H9 (cell line): Measurements from ENCODE around the gene SLC25A39. TPM values are rescaled to one million over a fixed set of nuclear protein-coding genes. Genes with fewer than 3 reads are reported as not detected.

Experiments used
- DNase-seq: peaks from one replicate; pipeline ENCODE4 v3.0.0-alpha.2; 2017
- H2AFZ ChIP-seq: one replicate; pipeline ENCODE4 v1.6.1; 2013; ENCODE audit warnings: mild to moderate bottlenecking, low read length, control low read depth, moderate library complexity
- H2AK5ac ChIP-seq: 2 replicates; pipeline ENCODE4 v1.6.1; 2013; ENCODE audit warnings: low read length, control low read depth, mixed read lengths; ENCODE audit not compliant: insufficient read length
- H2BK120ac ChIP-seq: one replicate; pipeline ENCODE4 v1.6.1; 2013; ENCODE audit warnings: low read depth, mild to moderate bottlenecking, low read length, control low read depth, inconsistent platforms; ENCODE audit not compliant: poor library complexity, severe bottlenecking
- H2BK12ac ChIP-seq: 2 replicates; pipeline ENCODE4 v1.6.1; 2013; ENCODE audit warnings: low read length, control low read depth, mixed read lengths, low read depth; ENCODE audit not compliant: insufficient read length
- H2BK15ac ChIP-seq: 2 replicates; pipeline ENCODE4 v1.6.1; 2013; ENCODE audit warnings: low read depth, low read length, control low read depth
- H2BK20ac ChIP-seq: one replicate; pipeline ENCODE4 v1.6.1; 2013; ENCODE audit warnings: low read depth, mild to moderate bottlenecking, low read length, control low read depth, inconsistent platforms; ENCODE audit not compliant: poor library complexity, severe bottlenecking
- H2BK5ac ChIP-seq: 2 replicates; pipeline ENCODE4 v1.6.1; 2013; ENCODE audit warnings: low read length, control low read depth, mixed read lengths; ENCODE audit not compliant: insufficient read length
- H3K14ac ChIP-seq: 2 replicates; pipeline ENCODE4 v1.6.1; 2013; ENCODE audit warnings: low read length, control low read depth; ENCODE audit not compliant: insufficient read depth
- H3K18ac ChIP-seq: 2 replicates; pipeline ENCODE4 v1.6.1; 2013; ENCODE audit warnings: low read depth, mild to moderate bottlenecking, mixed read lengths, low read length, control low read depth; ENCODE audit not compliant: insufficient read length
- H3K23ac ChIP-seq: 2 replicates; pipeline ENCODE4 v1.6.1; 2013; ENCODE audit warnings: low read length, control low read depth, mixed read lengths, low read depth; ENCODE audit not compliant: insufficient read length
- H3K23me2 ChIP-seq: 2 replicates; pipeline ENCODE4 v1.6.1; 2013; ENCODE audit warnings: low read depth, mild to moderate bottlenecking, mixed read lengths, low read length, control low read depth; ENCODE audit not compliant: insufficient read length, poor library complexity, severe bottlenecking
- H3K27ac ChIP-seq: 2 replicates; pipeline ENCODE4 v1.5.1; 2013; ENCODE audit warnings: low read length, control low read depth, mixed read lengths, low read depth; ENCODE audit not compliant: insufficient read length
- H3K27me3 ChIP-seq: 2 replicates; pipeline ENCODE4 v1.6.1; 2013; ENCODE audit warnings: low read length, control low read depth, inconsistent platforms; ENCODE audit not compliant: insufficient read depth
- H3K4ac ChIP-seq: 2 replicates; pipeline ENCODE4 v1.6.1; 2013; ENCODE audit warnings: low read depth, mild to moderate bottlenecking, control low read depth, inconsistent platforms, low read length, moderate library complexity
- H3K4me1 ChIP-seq: 2 replicates; pipeline ENCODE4 v1.6.1; 2013; ENCODE audit warnings: low read length, control low read depth, inconsistent platforms; ENCODE audit not compliant: insufficient read depth
- H3K4me2 ChIP-seq: 2 replicates; pipeline ENCODE4 v1.6.1; 2013; ENCODE audit warnings: low read length, control low read depth, mixed read lengths; ENCODE audit not compliant: insufficient read length, insufficient read depth
- H3K56ac ChIP-seq: 2 replicates; pipeline ENCODE4 v1.6.1; 2013; ENCODE audit warnings: low read depth, mild to moderate bottlenecking, mixed read lengths, low read length, control low read depth; ENCODE audit not compliant: insufficient read length
- H3K79me1 ChIP-seq: 2 replicates; pipeline ENCODE4 v1.6.1; 2013; ENCODE audit warnings: low read depth, mild to moderate bottlenecking, moderate library complexity, low read length, control low read depth, inconsistent platforms; ENCODE audit not compliant: insufficient read depth, poor library complexity, severe bottlenecking
- H3K79me2 ChIP-seq: 2 replicates; pipeline ENCODE4 v1.6.1; 2013; ENCODE audit warnings: low read length, control low read depth, inconsistent platforms; ENCODE audit not compliant: insufficient read depth
- H3K9ac ChIP-seq: 2 replicates; pipeline ENCODE4 v1.6.1; 2013; ENCODE audit warnings: low read length, control low read depth, mixed read lengths; ENCODE audit not compliant: insufficient read length; ENCODE audit errors: extremely low read depth
- H3K9me3 ChIP-seq: one replicate; pipeline ENCODE4 v1.6.1; 2013; ENCODE audit warnings: low read depth, low read length, inconsistent platforms; ENCODE audit not compliant: control insufficient read depth
- H3T11ph ChIP-seq: one replicate; pipeline ENCODE4 v1.6.1; 2013; ENCODE audit warnings: mild to moderate bottlenecking, low read length, control low read depth, inconsistent platforms
- H4K20me1 ChIP-seq: one replicate; pipeline ENCODE4 v1.6.1; 2013; ENCODE audit not compliant: control insufficient read depth, insufficient read length, insufficient read depth
- H4K5ac ChIP-seq: 2 replicates; pipeline ENCODE4 v1.6.1; 2013; ENCODE audit warnings: low read depth, mild to moderate bottlenecking, mixed read lengths, low read length, control low read depth; ENCODE audit not compliant: insufficient read length
- H4K8ac ChIP-seq: replicated peaks from 2 replicates; pipeline ENCODE4 v1.6.1; 2013; ENCODE audit warnings: low read length, control low read depth, mixed read lengths, low read depth; ENCODE audit not compliant: insufficient read length
- H4K91ac ChIP-seq: 2 replicates; pipeline ENCODE4 v1.6.1; 2013; ENCODE audit warnings: low read depth, mild to moderate bottlenecking, moderate library complexity, mixed read lengths, low read length, control low read depth; ENCODE audit not compliant: insufficient read length
- H3K27ac Mint-ChIP-seq, 3 experiments: 2 replicates in 2 of 3; 3 replicates in 1 of 3; pipeline ENCODE4 v1.8.0; 2020 to 2021; ENCODE audit warnings: mixed read lengths in 3 of 3, mild to moderate bottlenecking in 1 of 3, moderate library complexity in 1 of 3
- H3K27me3 Mint-ChIP-seq: 2 replicates; pipeline ENCODE4 v1.8.0; 2021; ENCODE audit warnings: low read depth, mild to moderate bottlenecking, moderate library complexity, mixed read lengths
- H3K36me3 Mint-ChIP-seq, 3 experiments: 2 replicates in 2 of 3; 3 replicates in 1 of 3; pipeline ENCODE4 v1.8.0; 2020 to 2021; ENCODE audit warnings: low read depth in 3 of 3, mixed read lengths in 3 of 3; ENCODE audit not compliant: insufficient read depth in 1 of 3
- H3K4me1 Mint-ChIP-seq, 2 experiments: 2 replicates each; pipeline ENCODE4 v1.8.0; 2020; ENCODE audit warnings: mixed read lengths in 2 of 2
- H3K4me3 Mint-ChIP-seq, 2 experiments: 2 replicates in 1 of 2; 3 replicates in 1 of 2; pipeline ENCODE4 v1.8.0; 2020 to 2021; ENCODE audit warnings: mild to moderate bottlenecking in 2 of 2, mixed read lengths in 2 of 2, moderate library complexity in 1 of 2
- H3K9me3 Mint-ChIP-seq, 2 experiments: 2 replicates in 1 of 2; 3 replicates in 1 of 2; pipeline ENCODE4 v1.8.0; 2020; ENCODE audit warnings: mild to moderate bottlenecking in 2 of 2, mixed read lengths in 2 of 2, moderate library complexity in 1 of 2
- WGBS: extraction: QIAGEN DNeasy Blood & Tissue Kit; methylation state at CpG from one replicate; pipeline ENCODE4 v1.1.7; 2013; ENCODE audit warnings: missing lambda C conversion rate, low lambda C conversion rate, mixed read lengths; ENCODE audit not compliant: insufficient read length; ENCODE audit errors: extremely low coverage; 5-methylcytosine and 5-hydroxymethylcytosine counted together
- total RNA-seq: library from RNA; stranded (reverse); gene quantifications from 2 replicates; pipeline ENCODE4 v1.2.1, GENCODE V29; 2021
- TF ChIP-seq, protein P1 (sequence below): fragments of 200-600 bp; sonication (generic); conservative IDR thresholded peaks from 3 replicates; pipeline ENCODE4 v1.8.0; 2021; ENCODE audit warnings: antibody characterized with exemption, mild to moderate bottlenecking

SLC25A39 gene
- total RNA-seq, 1 experiment from 2014 or later: 227 TPM

DNA sequence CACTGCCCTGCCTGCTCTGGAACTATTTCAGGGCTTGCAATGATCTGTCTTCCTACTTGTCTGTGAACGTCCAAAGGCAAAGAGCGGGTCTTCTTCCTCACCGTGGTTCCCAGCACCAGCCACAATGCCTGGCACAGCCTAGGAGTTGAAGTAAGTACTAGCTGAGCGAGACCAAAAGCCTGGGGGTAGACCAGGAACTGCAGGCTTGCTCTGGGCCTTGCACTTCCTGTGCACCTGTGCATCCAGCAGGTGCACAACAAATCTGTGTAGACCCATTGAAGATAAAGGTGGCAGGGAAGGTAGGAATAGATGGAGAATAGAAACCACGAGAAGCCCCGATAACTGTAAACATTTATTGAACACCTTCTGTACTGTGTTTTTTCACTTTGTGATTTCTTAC, 34.4 kb upstream of the SLC25A39 start:
- no peak overlapping the region for H4K91ac ChIP-seq
- H3T11ph ChIP-seq: no peak overlapping the region
- H4K5ac ChIP-seq: no peak overlapping the region
- H3K79me1 ChIP-seq: no peaks in the 10 kb centered on the region
- H2AFZ ChIP-seq: no peak overlapping the region
- H4K20me1 ChIP-seq: no peaks in the 10 kb centered on the region
- H3K27me3 ChIP-seq: no peaks in the 10 kb centered on the region
- Mint-ChIP-seq H3K4me3 (no peak overlapping the region), H3K4me1 (peaks cover 22 to 36% of the 10 kb centered on the region in 2 experiments), H3K27ac (peak overlapping the region in 1 of 3 experiments; percentile 93; a peak in 3 of 7 replicates), H3K27me3 (peaks cover 2% of the 10 kb centered on the region), H3K36me3 (peaks cover 0 to 15% (median 9%) of the 10 kb centered on the region in 3 experiments; a peak in 5 of 7 replicates), H3K9me3 (no peaks in the 10 kb centered on the region)
- H3K9me3 ChIP-seq: no peaks in the 10 kb centered on the region
- H2BK15ac ChIP-seq: no peak overlapping the region
- H2BK12ac ChIP-seq: no peak overlapping the region
- peaks cover 12% of the 10 kb centered on the region for H3K4me1 ChIP-seq
- H3K14ac ChIP-seq: no peak overlapping the region
- no peak overlapping the region for H2AK5ac ChIP-seq
- H2BK120ac ChIP-seq: no peak overlapping the region
- H3K27ac ChIP-seq: no peak overlapping the region
- H2BK20ac ChIP-seq: no peak overlapping the region
- no peak overlapping the region for H3K4me2 ChIP-seq
- no CpG with 5 or more reads among the region's 6 CpGs for WGBS
- no peak overlapping the region for H3K23ac ChIP-seq
- no peak overlapping the region for H3K56ac ChIP-seq
- H3K4ac ChIP-seq: no peak overlapping the region
- no peaks in the 10 kb centered on the region for H3K79me2 ChIP-seq
- no peak overlapping the region for H2BK5ac ChIP-seq
- H3K23me2 ChIP-seq: peaks cover 12% of the 10 kb centered on the region
- H4K8ac ChIP-seq: no peak overlapping the region
- no peak overlapping the region for H3K18ac ChIP-seq
- TF ChIP-seq, protein P1, sequence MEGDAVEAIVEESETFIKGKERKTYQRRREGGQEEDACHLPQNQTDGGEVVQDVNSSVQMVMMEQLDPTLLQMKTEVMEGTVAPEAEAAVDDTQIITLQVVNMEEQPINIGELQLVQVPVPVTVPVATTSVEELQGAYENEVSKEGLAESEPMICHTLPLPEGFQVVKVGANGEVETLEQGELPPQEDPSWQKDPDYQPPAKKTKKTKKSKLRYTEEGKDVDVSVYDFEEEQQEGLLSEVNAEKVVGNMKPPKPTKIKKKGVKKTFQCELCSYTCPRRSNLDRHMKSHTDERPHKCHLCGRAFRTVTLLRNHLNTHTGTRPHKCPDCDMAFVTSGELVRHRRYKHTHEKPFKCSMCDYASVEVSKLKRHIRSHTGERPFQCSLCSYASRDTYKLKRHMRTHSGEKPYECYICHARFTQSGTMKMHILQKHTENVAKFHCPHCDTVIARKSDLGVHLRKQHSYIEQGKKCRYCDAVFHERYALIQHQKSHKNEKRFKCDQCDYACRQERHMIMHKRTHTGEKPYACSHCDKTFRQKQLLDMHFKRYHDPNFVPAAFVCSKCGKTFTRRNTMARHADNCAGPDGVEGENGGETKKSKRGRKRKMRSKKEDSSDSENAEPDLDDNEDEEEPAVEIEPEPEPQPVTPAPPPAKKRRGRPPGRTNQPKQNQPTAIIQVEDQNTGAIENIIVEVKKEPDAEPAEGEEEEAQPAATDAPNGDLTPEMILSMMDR: no peak
- no peak overlapping the region for H3K9ac ChIP-seq
- no peak for DNase-seq
